ENCODE data around the gene SLC12A8. TPM values are rescaled to one million over a fixed set of nuclear protein-coding genes. Genes with fewer than 3 reads are reported as not detected.

The SLC12A8 gene
- total and polyA plus RNA-seq, 10 of the 15 experiments (the other 5 are each of a cell fraction or from before 2014, with no cell fraction given), result 2.5 to 71.6 (median 50.1) TPM

DNA sequence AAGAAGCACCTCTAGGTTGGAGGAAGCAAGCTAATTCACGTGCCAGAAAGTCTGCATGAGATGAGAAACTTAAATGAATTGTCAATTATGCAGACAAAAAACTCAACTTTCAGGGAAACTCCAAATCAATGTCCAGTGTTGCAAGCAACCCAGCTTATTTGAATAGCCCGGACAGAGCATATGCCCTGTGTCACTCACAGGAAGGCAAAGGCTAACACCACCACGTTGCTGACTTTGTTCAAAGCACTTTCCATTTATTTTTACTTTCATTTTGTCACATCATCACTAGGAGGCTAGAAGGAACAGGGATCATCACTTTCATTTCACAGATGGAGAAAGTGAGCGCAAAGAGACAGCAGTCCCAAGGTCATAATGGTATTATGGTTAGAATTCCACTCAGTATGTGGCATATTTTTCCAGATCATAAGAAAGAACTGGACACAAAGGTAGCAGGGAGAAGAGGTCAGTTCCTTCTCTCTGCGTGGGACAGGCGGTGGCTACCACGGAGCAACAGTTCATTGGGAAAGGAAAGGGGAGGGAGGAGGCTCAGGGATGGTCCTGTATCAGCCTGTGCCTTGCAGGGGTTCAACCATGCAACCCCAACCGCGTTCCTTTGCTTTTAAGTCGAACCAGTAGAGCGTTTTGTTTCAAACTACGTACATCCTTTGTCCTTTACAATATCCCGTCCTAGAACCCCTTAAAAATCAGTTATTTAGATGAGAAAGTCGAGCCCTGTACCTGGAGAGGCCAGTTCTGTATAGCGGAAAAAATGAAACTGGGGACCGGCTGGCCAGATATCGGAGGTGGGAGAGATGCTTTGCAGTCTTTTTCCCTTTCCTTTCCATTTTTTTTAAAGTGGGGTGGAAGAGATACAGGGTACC lies 157.9 kb downstream of the SLC12A8 start (continued):
- TF ChIP-seq ZNF384 (IDR thresholded peaks at IDR 0.05; ENCODE audit: borderline replicate concordance, low read depth, low read length) (no peak), HDAC2 (IDR thresholded peaks at IDR 0.05) (no peak), PML (IDR thresholded peaks at IDR 0.05; ENCODE audit: low read length) (peak; percentile 45; the same call in 1 of the 2 replicates)

- RAD21 ChIA-PET (ENCODE audit: unreplicated experiment), result interaction anchor here (1.0 to 4.0 kb wide), 8 partner anchors 53 to 322 kb away, joined by 3 to 39 read pairs (median 6); partner anchors contain the start of genes MUC13 and ZNF148
- peak overlapping the region; percentile 81 for H3K27ac ChIP-seq (ENCODE audit: control insufficient read depth, insufficient read depth)
These were observed 158.5 kb downstream of the SLC12A8 start for GRCh38 chr3:125054062-125054448.

More at GRCh38 chr3:125054062-125054448, 158.5 kb downstream of the SLC12A8 start:
- DNase-seq (ENCODE audit: low read depth, low spot score) (no peak), FAIRE-seq (no peak), ATAC-seq (no peak)
- no TSS peak for BruUV-seq (replicated peaks)
- Histone ChIP-seq H3K36me3 (ENCODE audit: control insufficient read depth in 2 of 2, insufficient read depth in 2 of 2, low read length in 1 of 2) (0 out of 4 replicates have a peak, but pooled peaks cover 0 to 4% of the 10 kb centered on the region in 2 experiments), H3K9me3 (replicated peaks; ENCODE audit: control insufficient read depth, insufficient read depth, low read length) (no peaks in the 10 kb centered on the region), H3K4me3 (peak overlapping the region; percentile 93), H3K27me3 (replicated peaks in 1 of 2; ENCODE audit: control insufficient read depth in 2 of 2, insufficient read depth in 2 of 2, low read length in 1 of 2) (no peaks in the 10 kb centered on the region), H3K4me2 (ENCODE audit: control insufficient read depth, insufficient read depth) (peak overlapping the region; percentile 97), H3K4me1 (ENCODE audit: control insufficient read depth, insufficient read depth, low read length) (peaks cover 26% of the 10 kb centered on the region), H3K9ac (ENCODE audit: control insufficient read depth, insufficient read depth, low read length) (peak overlapping the region; percentile 76), H3K79me2 (ENCODE audit: control insufficient read depth, insufficient read depth, low read length) (peaks cover 60% of the 10 kb centered on the region), H2AFZ (ENCODE audit: control insufficient read depth, low read depth, low read length) (peak overlapping the region; percentile 18; the same call in 1 of the 2 replicates), H4K20me1 (ENCODE audit: control insufficient read depth, insufficient read depth) (no peaks in the 10 kb centered on the region)
- intact Hi-C loops (cut with micrococcal nuclease; ENCODE audit: unreplicated experiment) (loop anchor here (5.0 kb wide), 1 partner anchor 148 kb away; no protein-coding TSS in a partner anchor), in situ Hi-C loops (cut with MboI) (no loop called here)
- SMC1A ChIA-PET (ENCODE audit: uncharacterized antibody, unreplicated experiment), result interaction anchor here (0.7 to 3.6 kb wide), 18 partner anchors 8 to 537 kb away, joined by 3 to 33 read pairs (median 3); no protein-coding TSS in a partner anchor
- 74% methylated on average over 7 of the region's 7 CpGs for WGBS (ENCODE audit: insufficient coverage, insufficient replicate concordance, low lambda C conversion rate, missing lambda C conversion rate)
- TF ChIP-seq BCL3 (IDR thresholded peaks at IDR 0.05; ENCODE audit: borderline replicate concordance, insufficient read depth, low read depth, low read length, poor library complexity, severe bottlenecking) (no peak), BRCA1 (IDR thresholded peaks at IDR 0.05; ENCODE audit: low read depth, low read length) (no peak), SUPT20H (IDR thresholded peaks at IDR 0.05; ENCODE audit: borderline replicate concordance, control insufficient read depth, low read depth, low read length) (no peak), EED (IDR thresholded peaks at IDR 0.05; ENCODE audit: low read depth) (no peak), RBBP5 (conservative IDR thresholded peaks at IDR 0.05) (no peak), HDGF (IDR thresholded peaks at IDR 0.05) (no peak), SMAD5 (IDR thresholded peaks at IDR 0.05; ENCODE audit: low read depth) (no peak), SREBF1 (IDR thresholded peaks at IDR 0.05; ENCODE audit: low read length) (no peak)
- POLR2A ChIA-PET, result interaction anchor here (0.9 to 1.5 kb wide), 3 partner anchors 49 to 87 kb away, joined by 3 to 9 read pairs (median 4); no protein-coding TSS in a partner anchor
- CTCF ChIA-PET, result interaction anchor here (0.9 to 1.1 kb wide), 4 partner anchors 32 to 120 kb away, joined by 3 to 5 read pairs (median 4); no protein-coding TSS in a partner anchor
